Prostate gland (tissue), 2 donors: ENCODE data around the gene FRYL.

ENCODE experiments used
- CTCF ChIP-seq, 4 experiments: fragments of 200-600 bp in 2 of 4; fragments of 450-650 bp in 2 of 4; sonication (generic) in 2 of 4; IDR thresholded peaks; 1 replicate in 3 of 4; 2 replicates in 1 of 4; pipeline ENCODE4 v1.5.1; 2016 to 2019; ENCODE audit warnings: antibody characterized with exemption in 4 of 4, mild to moderate bottlenecking in 2 of 4, moderate library complexity in 2 of 4
- POLR2A ChIP-seq: fragments of 450-650 bp; IDR thresholded peaks from one replicate; pipeline ENCODE4 v1.6.1; 2016; ENCODE audit warnings: antibody characterized with exemption, mild to moderate bottlenecking

- no peak for TF ChIP-seq CTCF (IDR thresholded peaks at IDR 0.05)
- TF ChIP-seq POLR2A, result no peak
Measured at GRCh38 chr4:48565362-48566033, 214.6 kb downstream of the FRYL start.
